Right ventricle myocardium superior (tissue), 1 donor: ENCODE measurements around the gene FAAH2. TPM values are rescaled to one million over a fixed set of nuclear protein-coding genes. Genes with fewer than 3 reads are reported as not detected.

Experiments
- total RNA-seq: library from RNA; stranded (reverse); fragmentation: NEBNext Ultra II Directional; extraction: Animal tissue kit (Norgen Biotek cat#: 25700); gene quantifications from one replicate; pipeline ENCODE4 v1.2.1, GENCODE V29; 2021
- donor health status: DM: no; HTN: yes; CAD: no; lungs with severe emphysema.

Gene FAAH2
- total RNA-seq, 1 donor from 2014 or later = not detected

Other genes starting within 250 kb of the FAAH2 start
- 7.8 TPM for gene SPIN2B, start 165.2 kb upstream of the FAAH2 start, total RNA-seq
- gene SPIN2A, start 149.3 kb upstream of the FAAH2 start, total RNA-seq = 0.46 TPM